Measurements from ENCODE around the gene ABCD1. TPM values are rescaled to one million over a fixed set of nuclear protein-coding genes. Genes with fewer than 3 reads are reported as not detected.

ABCD1 gene
- total RNA-seq, 1 donor from 2014 or later: 12.6 TPM

- peak overlapping the region; percentile 73 for H3K4me3 ChIP-seq (ENCODE audit: low read depth, low read length)
- DNase-seq (ENCODE audit: low read depth): no peak
- TF ChIP-seq, protein P1, sequence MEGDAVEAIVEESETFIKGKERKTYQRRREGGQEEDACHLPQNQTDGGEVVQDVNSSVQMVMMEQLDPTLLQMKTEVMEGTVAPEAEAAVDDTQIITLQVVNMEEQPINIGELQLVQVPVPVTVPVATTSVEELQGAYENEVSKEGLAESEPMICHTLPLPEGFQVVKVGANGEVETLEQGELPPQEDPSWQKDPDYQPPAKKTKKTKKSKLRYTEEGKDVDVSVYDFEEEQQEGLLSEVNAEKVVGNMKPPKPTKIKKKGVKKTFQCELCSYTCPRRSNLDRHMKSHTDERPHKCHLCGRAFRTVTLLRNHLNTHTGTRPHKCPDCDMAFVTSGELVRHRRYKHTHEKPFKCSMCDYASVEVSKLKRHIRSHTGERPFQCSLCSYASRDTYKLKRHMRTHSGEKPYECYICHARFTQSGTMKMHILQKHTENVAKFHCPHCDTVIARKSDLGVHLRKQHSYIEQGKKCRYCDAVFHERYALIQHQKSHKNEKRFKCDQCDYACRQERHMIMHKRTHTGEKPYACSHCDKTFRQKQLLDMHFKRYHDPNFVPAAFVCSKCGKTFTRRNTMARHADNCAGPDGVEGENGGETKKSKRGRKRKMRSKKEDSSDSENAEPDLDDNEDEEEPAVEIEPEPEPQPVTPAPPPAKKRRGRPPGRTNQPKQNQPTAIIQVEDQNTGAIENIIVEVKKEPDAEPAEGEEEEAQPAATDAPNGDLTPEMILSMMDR (conservative IDR thresholded peaks at IDR 0.05; ENCODE audit: low read depth, low read length): peak; percentile 50
Observed at GRCh38 chrX:153723351-153724251, 1.1 kb upstream of the ABCD1 start.

GRCh38 chrX:153725039-153725831 lies 579 bp downstream of the ABCD1 start:
- no peak for DNase-seq (ENCODE audit: low read depth)
- H3K4me3 ChIP-seq (ENCODE audit: low read depth, low read length): peak overlapping the region; percentile 73
- TF ChIP-seq, protein P1 (conservative IDR thresholded peaks at IDR 0.05; ENCODE audit: low read depth, low read length): no peak

- H3K4me3 ChIP-seq (ENCODE audit: low read depth, low read length): no peak overlapping the region
- TF ChIP-seq, protein P1 (conservative IDR thresholded peaks at IDR 0.05; ENCODE audit: low read depth, low read length): no peak
- DNase-seq (ENCODE audit: low read depth): no peak
Observed at GRCh38 chrX:153725832-153726285, 1.2 kb downstream of the ABCD1 start.

DNA sequence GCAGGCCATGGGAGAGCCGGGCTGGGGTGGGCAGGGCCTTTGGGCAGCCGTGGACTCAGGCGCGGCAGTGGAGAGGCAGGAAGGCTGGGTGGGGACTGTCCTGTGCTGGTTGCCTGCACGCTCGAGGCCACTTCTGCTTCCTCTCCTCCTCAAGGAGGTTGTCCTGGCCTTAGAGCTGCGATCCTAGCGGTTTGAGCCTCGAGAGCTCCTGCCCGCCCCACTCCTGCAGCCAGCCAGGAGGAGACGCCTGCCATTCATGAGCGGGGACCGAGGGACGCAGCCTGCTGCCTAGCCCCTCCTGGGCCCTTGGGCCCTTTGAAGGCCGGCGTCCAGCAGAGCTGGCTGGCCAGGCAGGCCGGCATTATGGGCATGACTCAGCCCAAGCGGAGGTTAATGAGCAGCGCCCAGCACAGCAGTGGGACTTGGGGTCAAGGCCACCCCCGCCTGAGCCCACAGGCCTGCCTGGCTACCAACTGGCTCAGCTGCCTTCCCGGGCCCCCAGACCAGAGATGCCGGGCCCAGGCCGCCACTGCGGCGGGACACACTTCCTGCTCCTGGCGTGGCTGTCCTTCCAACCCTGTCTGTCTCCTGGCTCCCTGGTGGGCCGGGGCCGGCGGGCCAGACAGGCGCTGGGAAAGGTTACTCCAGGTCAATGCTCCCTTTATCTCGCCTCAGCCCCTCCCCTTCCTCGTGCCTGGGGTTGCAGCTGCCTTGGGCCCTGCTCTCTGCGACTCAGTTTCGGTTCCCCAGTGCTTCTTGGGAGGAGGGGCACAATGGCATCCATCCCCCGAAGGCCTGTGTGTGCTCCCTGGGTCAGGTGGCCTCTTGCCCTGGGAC lies 1.8 kb downstream of the ABCD1 start:
- TF ChIP-seq, protein P1 (conservative IDR thresholded peaks at IDR 0.05; ENCODE audit: low read depth, low read length): no peak
- no peak for DNase-seq (ENCODE audit: low read depth)
- peak overlapping the region; percentile 7 for H3K4me3 ChIP-seq (ENCODE audit: low read depth, low read length)

- H3K4me3 ChIP-seq (ENCODE audit: low read depth, low read length): peak overlapping the region; percentile 7
- TF ChIP-seq, protein P1 (conservative IDR thresholded peaks at IDR 0.05; ENCODE audit: low read depth, low read length): no peak
- DNase-seq (ENCODE audit: low read depth): no peak
Observed at GRCh38 chrX:153727123-153727931, 2.7 kb downstream of the ABCD1 start.

DNA sequence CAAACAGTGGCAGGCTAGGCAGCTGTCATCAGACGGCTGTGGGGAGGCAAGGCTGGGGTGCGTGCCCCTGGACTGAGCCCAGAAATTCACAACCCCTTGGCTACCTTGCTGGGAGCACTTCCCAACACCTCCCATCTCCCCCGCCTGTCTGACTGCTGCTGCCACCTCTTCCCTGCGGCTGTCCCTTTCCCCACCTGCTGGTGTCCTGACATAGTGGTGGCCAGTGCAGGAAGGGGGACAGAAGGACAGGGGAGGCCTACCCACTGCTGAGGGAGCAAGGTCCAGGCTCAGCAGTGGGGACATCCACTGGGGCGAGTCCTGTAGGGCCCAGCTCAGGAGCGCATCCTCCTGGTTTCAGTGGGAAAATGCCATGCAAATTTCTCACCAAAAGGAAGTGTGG lies 3.4 kb downstream of the ABCD1 start:
- DNase-seq (ENCODE audit: low read depth): no peak
- TF ChIP-seq, protein P1 (conservative IDR thresholded peaks at IDR 0.05; ENCODE audit: low read depth, low read length): no peak
- H3K4me3 ChIP-seq (ENCODE audit: low read depth, low read length): no peak overlapping the region
